H54 (cell line): ENCODE measurements around the gene ANO6.

ENCODE experiments used
- DNase-seq: peaks from one replicate; pipeline ENCODE4 v3.0.0; 2011; ENCODE audit warnings: low spot score, mixed read lengths; ENCODE audit not compliant: insufficient read length
- FAIRE-seq: peaks from 3 replicates; lab custom pipeline; 2011; peaks lifted over from hg19 to GRCh38; lab: Jason Lieb, UNC
- POLR2A ChIP-seq: IDR thresholded peaks from 2 replicates; pipeline ENCODE4 v1.6.1; 2011; ENCODE audit warnings: low read depth, mild to moderate bottlenecking, low read length

ANO6 gene

GRCh38 chr12:45400991-45401390, 185.1 kb downstream of the ANO6 start:
- FAIRE-seq (no peak), DNase-seq (no peak)
- TF ChIP-seq POLR2A: no peak

- DNase-seq (no peak), FAIRE-seq (no peak)
- no peak for TF ChIP-seq POLR2A
These were observed 186.4 kb downstream of the ANO6 start for GRCh38 chr12:45402288-45402687.

GRCh38 chr12:45406988-45407850, 191.3 kb downstream of the ANO6 start:
- TF ChIP-seq POLR2A: no peak
- FAIRE-seq (no peak), DNase-seq (no peak)

- no peak for FAIRE-seq
- no peak for DNase-seq
- no peak for TF ChIP-seq POLR2A
These were observed 192.3 kb downstream of the ANO6 start for GRCh38 chr12:45407981-45408728.

- no peak for FAIRE-seq
- DNase-seq: no peak
- no peak for TF ChIP-seq POLR2A
These were observed 192.8 kb downstream of the ANO6 start for GRCh38 chr12:45408729-45409114.

- no peak for DNase-seq
- FAIRE-seq: no peak
- TF ChIP-seq POLR2A: no peak
These were observed 194.1 kb downstream of the ANO6 start for GRCh38 chr12:45409966-45410365.

GRCh38 chr12:45411626-45412025, 195.7 kb downstream of the ANO6 start:
- TF ChIP-seq POLR2A: no peak
- DNase-seq (no peak), FAIRE-seq (no peak)

- FAIRE-seq (peak; percentile 100), DNase-seq (peak; percentile 73)
- no peak for TF ChIP-seq POLR2A
These were observed 199.5 kb downstream of the ANO6 start for GRCh38 chr12:45415393-45415817.

- no peak for TF ChIP-seq POLR2A
- DNase-seq (no peak), FAIRE-seq (no peak)
These were observed 200.2 kb downstream of the ANO6 start for GRCh38 chr12:45416126-45416525.

GRCh38 chr12:45418520-45418919, 202.6 kb downstream of the ANO6 start:
- DNase-seq (no peak), FAIRE-seq (no peak)
- no peak for TF ChIP-seq POLR2A

GRCh38 chr12:45419317-45419814, 203.5 kb downstream of the ANO6 start:
- FAIRE-seq: no peak
- no peak for TF ChIP-seq POLR2A
- no peak for DNase-seq

GRCh38 chr12:45421736-45422135, 205.8 kb downstream of the ANO6 start:
- DNase-seq (no peak), FAIRE-seq (no peak)
- no peak for TF ChIP-seq POLR2A

GRCh38 chr12:45423931-45424330, 208.0 kb downstream of the ANO6 start:
- DNase-seq: no peak
- no peak for TF ChIP-seq POLR2A
- FAIRE-seq: no peak

- DNase-seq: no peak
- no peak for TF ChIP-seq POLR2A
- no peak for FAIRE-seq
These were observed 209.5 kb downstream of the ANO6 start for GRCh38 chr12:45425426-45425825.
